Occipital lobe (tissue), 2 donors: ENCODE data around the gene IKZF1. TPM values are rescaled to one million over a fixed set of nuclear protein-coding genes. Genes with fewer than 3 reads are reported as not detected.
A peak's percentile ranks its signal among the peaks of the same experiment; 100 is the strongest.

Experiments
- DNase-seq: peaks from one replicate; lab custom pipeline; 2025; lab: John Stamatoyannopoulos, UW
- total RNA-seq: library from RNA; depleted of rRNA; stranded (reverse); fragments of >200 nt; gene quantifications from one replicate; pipeline ENCODE4 v1.2.3, GENCODE V29; 2014

The IKZF1 gene
- total RNA-seq, 1 donor from 2014 or later: 2.3 TPM

DNA sequence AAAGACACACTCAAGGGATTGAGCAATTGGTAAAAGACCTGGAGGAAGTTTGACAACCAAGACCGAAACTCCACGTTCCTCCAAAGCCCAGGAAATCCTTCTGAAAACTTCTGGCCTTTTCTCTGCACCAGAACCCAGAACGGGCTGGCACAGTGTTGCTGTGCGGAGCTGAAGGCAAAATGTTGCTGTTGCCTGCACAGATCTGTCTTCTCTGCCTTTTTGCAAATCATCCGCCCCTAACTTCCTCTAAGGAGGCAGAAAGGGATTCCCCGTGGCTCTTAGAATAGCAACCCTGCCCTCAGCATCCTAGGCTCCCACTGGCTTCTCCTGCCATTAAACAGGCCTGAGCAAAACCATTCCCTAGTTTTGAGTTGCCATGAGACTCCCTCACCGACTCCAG, 100.7 kb downstream of the IKZF1 start:
- no peak for DNase-seq

DNA sequence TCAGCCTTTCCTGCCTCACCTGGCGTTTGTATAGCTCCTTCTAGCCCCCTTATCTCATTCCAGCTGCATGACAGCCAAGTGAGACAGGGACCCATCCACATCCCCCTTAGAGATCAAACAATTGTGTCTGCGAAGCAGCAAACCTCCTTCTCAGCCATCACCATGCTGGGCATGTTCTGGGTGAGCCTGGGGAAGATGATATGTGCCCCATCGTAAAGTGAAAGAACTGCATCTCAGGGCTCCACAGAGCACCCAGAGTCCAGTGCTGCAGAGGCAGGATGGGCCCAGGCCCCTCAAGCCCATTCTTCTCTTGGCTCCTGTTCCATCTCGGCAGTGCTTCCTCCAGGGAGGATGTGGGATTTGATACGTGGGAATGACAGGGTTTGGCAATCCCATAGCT, 102.4 kb downstream of the IKZF1 start:
- DNase-seq: no peak

- DNase-seq: no peak
These were observed 105.6 kb downstream of the IKZF1 start for GRCh38 chr7:50409856-50410745.

DNA sequence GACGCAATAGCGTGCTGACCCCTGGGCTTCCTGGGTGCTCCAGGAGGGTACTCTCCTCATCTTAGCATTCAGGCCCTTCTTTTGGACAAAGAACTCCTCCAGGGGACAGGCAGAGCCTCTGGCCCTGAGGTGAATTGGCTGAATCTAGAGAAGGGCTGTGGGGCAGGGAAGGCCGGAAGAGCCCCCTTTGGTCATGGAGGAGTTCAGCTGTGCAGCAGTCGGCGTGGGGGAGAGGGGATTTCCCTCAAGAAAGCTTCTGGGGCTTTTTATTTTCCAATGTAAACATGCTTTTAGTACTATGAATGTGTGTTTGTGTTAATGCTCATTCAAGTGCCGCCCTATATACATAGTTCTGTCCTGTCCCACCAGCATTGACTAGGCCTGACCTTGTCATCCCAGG, 106.8 kb downstream of the IKZF1 start:
- DNase-seq: no peak

GRCh38 chr7:50412973-50413372, 108.5 kb downstream of the IKZF1 start:
- DNase-seq: no peak

DNA sequence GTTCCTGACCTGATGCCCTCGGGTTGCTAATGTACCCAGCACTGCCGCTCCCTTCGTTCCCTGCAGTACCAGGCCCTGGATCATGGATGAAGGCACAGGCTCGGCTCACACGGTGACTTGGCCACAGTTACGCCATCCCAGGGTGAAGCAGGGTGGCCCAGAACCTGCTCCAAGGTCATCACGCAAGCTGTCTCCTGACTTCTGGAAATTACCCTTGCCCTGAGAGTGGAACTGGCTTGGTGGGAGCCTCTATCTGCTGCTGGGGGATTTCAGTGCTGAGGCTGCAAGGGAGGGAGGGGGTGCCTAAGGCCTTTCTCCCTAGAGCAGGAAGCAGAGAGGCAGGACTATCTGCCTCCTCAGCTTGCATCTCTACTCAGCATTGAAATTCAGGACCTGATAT, 109.0 kb downstream of the IKZF1 start:
- no peak for DNase-seq

GRCh38 chr7:50415844-50416364, 111.4 kb downstream of the IKZF1 start:
- no peak for DNase-seq

- no peak for DNase-seq
These were observed 112.1 kb downstream of the IKZF1 start for GRCh38 chr7:50416527-50417182.

DNA sequence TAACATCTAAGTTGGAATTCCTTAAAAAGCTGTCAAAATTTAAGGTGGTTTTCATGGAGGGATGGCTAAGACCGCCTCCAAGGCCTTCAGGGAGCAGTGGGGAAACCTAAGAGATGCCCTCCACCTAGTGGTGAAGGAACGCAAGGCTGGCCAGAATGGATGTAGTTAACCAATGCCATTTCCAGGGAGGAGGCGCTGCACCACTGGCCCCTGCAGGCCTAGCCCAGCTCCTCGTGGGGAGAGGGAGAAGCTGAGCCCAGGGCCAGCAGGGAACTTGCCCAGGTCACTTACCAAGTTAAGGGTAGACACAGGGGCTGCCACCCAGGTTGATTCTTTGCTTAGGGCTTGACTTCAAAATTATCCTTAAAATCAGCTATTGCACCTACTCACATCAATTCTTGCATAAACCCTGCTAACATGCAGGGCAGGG, 113.6 kb downstream of the IKZF1 start:
- peak; percentile 44 for DNase-seq

- DNase-seq: no peak
These were observed 114.2 kb downstream of the IKZF1 start for GRCh38 chr7:50418526-50419290.

- no peak for DNase-seq
These were observed 116.5 kb downstream of the IKZF1 start for GRCh38 chr7:50421043-50421442.

DNA sequence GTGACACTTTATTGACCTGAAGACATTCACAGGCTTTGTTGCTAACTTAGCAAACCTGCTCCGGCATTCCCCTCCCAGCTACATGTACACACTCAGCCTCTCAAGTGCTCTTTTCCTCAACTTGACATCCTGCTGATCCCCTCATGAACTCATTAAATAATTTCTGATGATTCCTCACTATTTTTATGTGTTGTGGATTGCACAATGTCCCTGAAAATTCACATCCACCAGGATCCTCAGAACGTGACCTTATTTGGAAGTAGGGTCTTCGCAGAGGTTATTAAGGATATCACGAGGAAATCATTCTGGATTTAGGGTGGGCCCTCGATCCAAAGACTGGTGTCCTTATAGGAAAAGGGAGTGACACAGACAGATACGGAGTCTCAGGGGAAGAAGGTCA, 118.3 kb downstream of the IKZF1 start:
- DNase-seq: no peak

DNA sequence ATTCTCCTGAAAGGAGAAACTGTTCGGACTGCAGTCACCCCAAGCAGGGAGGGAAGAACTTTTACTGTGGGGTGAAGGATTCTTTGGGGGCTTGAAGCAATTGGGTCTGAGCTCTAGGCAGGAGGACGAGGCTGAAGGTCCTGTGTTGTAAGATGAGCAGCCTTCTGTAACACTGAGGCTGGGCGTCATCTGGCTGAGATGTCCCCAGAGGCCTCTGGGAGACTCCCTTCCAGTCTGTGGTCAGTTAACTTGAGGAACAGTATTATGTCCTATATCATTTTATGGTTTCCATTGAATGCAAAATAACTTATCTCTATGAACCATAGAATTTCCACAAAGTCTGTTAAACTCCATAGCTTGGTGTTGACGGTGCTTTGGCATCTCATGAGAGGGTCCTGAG, 119.3 kb downstream of the IKZF1 start:
- DNase-seq: no peak

DNA sequence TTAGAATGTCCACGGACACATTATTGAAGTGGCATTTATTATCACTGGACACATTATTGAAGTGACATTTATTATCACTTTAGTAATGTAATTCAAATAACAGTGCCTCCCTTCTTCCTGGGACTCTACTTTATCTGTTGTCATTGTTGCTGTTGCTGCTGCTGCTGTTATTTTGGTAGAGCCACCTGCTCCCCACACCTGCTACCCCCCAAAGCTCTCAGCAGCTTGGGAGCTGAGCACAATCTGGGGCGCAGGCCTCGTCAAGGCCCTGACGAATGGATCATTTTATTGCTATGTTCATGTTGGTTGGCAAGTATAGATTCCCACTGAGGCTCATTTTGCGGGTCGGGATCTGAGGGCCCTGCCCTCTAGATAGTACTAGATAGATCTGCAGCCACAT, 120.8 kb downstream of the IKZF1 start:
- DNase-seq: no peak

- DNase-seq: no peak
These were observed 121.9 kb downstream of the IKZF1 start for GRCh38 chr7:50426280-50427045.

- no peak for DNase-seq
These were observed 123.0 kb downstream of the IKZF1 start for GRCh38 chr7:50427518-50427917.

- no peak for DNase-seq
These were observed 124.4 kb downstream of the IKZF1 start for GRCh38 chr7:50428911-50429310.

GRCh38 chr7:50431316-50431715, 126.8 kb downstream of the IKZF1 start:
- no peak for DNase-seq

GRCh38 chr7:50431722-50432305, 127.3 kb downstream of the IKZF1 start:
- no peak for DNase-seq

- DNase-seq: no peak
These were observed 131.8 kb downstream of the IKZF1 start for GRCh38 chr7:50436133-50436806.
